CD4-positive, alpha-beta T cell treated with Interleukin-17A for 4 hours (primary cell): ENCODE measurements around the gene EDDM3A.

Source experiments
- DNase-seq: peaks from one replicate; pipeline ENCODE4 v3.0.0-alpha.2; 2020; ENCODE audit warnings: mixed read lengths

EDDM3A gene

DNA sequence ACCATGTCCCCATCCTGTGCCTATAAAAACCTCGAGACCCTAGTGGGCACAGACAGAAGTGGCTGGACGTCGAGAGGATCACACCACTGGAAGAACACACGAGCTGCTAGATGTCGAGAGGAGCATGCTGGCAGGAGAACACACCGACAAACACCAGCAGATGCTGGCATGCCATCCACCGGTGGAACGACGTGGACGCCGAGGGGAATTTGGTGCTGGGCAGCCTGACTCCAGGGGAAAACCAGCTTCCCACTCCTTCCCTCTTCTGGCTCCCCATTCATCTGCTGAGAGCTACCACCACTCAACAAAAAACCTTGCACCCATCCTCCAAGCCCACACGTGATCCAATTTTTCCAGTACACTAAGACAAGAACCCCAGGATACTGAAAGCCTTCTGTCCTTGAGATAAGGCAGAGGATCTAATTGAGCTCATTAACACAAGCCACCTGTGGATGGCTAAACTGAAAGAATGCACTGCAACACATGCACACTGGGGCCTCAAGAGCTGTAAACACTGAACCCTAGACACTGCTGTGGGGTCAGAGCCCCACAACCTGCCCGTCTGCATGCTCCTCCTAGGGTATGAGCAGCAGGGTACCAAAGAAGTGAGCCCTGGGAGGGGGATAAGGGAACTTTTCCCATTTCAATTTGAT lies 44.9 kb downstream of the EDDM3A start:
- DNase-seq = no peak

- DNase-seq = no peak
Observed at GRCh38 chr14:20791187-20791586, 45.5 kb downstream of the EDDM3A start.

- DNase-seq = no peak
Observed at GRCh38 chr14:20791597-20791996, 45.9 kb downstream of the EDDM3A start.

DNA sequence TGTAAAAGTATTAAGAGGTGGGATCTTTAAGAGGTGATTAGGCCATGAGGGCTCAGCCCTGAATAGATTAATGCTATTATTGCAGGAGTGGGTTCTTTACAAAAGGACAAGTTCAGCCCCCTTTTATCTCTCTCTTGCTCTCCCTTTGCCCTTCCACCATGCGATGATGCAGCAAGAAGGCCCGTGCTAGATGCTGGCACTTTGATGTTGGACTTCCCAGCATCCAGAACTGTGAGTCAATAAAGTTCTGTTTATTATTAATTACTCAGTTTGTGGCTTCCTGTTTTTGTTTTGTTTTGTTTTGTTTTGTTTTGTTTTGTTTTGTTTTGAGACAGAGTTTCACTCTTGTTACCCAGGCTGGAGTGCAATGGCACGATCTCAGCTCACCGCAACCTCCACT lies 46.9 kb downstream of the EDDM3A start:
- DNase-seq = no peak

GRCh38 chr14:20794644-20795369 lies 49.1 kb downstream of the EDDM3A start:
- no peak for DNase-seq

DNA sequence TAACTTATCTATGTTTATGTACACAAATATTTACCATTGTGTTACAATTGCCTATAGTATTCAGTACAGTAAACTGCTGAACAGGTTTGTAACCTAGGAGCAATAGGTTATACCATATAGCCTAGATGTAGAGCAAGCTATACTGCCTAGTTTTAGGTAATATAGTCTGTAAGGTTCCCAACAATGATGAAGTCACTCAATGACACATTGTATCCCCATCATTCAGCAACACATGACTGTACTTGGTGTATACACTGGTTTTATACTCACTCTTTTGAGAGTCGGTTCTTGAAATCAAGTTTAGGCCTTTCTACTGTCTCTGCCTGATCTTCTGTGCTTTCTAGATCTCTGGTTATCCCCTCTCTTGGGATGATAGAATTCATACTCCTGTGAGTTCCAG lies 51.5 kb downstream of the EDDM3A start:
- no peak for DNase-seq
